AG08396 (cell line): ENCODE measurements around the gene CCDC9B.

ENCODE experiments used
- DNase-seq: peaks from one replicate; pipeline ENCODE4 v3.0.0; 2012; ENCODE audit warnings: low spot score, mixed read lengths

CCDC9B gene

GRCh38 chr15:40340740-40341400 is at the start of gene CCDC9B:
Gene CCDC9B (minus strand): TSS chr15:40340939. CDS start chr15:40340819, 120 bp downstream.
- peak; percentile 89 for DNase-seq

GRCh38 chr15:40389824-40390595 is 49.3 kb upstream of the CCDC9B start:
- no peak for DNase-seq

DNA sequence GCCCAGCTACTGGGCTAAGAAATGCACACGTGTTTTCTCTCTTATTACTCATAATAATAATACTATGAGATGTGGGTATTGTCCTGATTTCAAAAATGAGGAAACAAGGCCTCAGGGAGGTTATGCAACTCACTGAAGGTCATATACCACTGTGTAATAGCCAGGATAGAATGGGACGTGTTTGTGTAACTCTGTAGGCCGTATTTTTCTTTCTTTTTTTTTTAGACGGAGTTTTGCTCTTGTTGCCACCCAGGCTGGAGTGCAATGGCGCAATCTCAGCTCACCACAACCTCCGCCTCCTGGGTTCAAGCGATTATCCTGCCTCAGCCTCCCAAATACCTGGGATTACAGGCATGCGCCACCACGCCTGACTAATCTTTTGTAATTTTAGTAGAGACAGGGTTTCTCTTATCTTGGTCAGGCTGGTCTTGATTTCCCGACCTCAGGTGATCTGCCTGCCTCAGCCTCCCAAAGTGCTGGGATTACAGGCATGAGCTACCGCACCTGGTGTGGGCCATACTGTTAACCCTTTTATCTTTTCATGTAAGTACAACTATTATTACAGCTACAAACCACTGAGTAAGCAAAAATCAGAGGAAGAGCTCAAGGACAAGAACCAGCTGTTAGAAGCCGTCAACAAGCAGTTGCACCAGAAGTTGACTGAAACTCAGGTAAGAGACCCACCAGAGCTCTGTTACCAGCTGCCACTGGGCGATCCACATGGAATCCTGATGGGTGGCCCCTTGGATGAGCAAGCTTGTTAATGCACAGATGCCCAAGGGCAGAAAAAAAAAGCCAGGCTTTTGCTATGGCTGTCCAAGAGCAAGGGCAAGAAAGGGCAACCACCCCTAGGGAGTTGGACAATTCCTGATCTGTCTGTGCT is 48.4 kb upstream of the CCDC9B start:
- no peak for DNase-seq

- DNase-seq, result no peak
Observed at GRCh38 chr15:40386480-40386879, 45.7 kb upstream of the CCDC9B start.

DNA sequence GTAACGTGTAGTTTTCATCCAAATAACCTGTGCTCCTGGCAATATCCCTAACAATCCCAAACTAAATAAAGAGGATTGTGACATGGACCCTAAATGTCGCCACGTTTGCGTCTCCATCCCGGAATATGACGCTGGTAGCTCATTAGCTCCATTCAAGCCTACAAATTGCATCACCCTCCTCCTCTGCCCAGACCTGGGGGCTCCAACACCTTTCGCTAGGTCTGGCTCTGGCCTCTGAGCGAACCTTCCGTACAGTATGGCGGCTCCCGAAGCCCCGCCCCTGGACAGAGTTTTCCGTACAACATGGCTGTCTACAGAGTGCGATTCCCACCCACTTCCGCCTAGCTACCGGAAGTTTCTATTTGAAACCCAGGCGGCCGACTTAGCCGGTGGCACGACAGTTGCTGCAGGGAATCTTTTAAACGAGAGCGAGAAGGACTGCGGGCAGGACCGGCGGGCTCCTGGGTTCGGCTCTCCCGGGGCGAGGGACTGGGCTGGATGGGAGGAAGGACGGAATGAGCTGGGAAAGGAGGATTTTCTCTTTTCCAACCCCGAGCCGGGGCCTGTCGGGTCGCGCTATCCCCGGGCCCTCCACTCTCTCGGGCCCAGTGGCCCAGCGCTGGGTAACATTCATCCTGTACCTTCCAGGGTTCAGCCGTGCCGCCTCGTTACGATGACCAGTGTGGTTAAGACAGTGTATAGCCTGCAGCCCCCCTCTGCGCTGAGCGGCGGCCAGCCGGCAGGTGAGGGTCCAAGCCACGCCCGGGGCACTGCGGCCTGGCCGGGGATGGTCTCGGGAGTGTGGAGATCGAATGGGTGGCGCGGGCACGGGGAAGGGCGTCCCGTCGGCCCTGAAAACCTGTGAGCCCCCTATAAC is 42.1 kb upstream of the CCDC9B start, which contains the start of gene KNSTRN:
TSS of gene KNSTRN (plus strand) at position 142 of the 877 bp plus-strand sequence. CDS start at position 257, 115 bp downstream.
- DNase-seq, result peak; percentile 96

DNA sequence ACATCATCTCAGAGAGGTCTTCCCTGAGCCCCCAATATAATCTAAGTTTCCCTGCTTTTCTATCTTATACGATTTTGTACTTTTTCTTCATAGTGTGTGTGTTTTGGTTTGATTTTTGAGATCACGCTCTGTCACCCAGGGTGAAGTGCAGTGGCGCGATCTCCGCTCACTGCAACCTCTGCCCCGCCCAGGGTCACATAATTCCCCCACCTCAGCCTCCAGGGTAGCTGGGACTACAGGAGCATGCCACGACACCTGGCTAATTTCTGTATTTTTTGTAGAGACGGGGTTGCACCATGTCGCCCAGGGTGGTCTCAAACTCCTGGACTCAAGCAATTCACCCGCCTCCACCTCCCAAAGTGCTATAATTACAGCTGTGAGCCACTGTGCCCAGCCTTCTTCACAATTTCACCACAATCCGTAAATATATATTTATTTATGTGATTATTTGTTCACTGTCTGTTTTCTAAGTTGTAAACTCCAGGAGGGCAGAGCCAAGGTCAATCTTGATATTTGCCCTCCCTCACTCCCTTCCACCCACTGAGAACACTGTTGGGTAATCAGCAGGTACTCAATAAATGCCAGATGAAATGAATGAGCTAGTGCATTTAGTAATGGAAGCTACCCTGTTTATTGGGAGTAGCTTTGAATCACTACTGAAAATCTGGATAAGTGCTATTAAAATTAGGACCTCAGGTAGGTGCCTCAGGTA is 41.2 kb upstream of the CCDC9B start:
- DNase-seq, result no peak

DNA sequence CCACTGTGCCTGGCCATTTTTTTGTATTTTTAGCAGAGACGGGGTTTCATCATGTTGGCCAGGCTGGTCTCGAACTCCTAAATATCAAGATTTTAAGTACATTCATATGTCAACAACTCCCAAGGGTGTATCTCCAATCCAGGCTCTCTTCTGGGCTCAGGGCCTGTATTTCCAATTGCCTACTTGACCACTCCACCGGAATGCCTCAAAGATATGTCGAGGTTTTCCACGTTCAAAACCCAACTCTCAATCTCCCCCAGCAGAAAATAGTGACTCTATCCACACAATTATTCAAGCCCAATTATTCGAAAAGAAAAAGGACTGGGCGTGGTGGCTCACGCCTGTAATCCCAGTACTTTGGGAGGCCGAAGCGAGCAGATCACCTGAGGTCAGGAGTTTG is 39.9 kb upstream of the CCDC9B start:
- no peak for DNase-seq

- DNase-seq, result peak; percentile 92
Observed at GRCh38 chr15:40379853-40380252, 39.1 kb upstream of the CCDC9B start.

DNA sequence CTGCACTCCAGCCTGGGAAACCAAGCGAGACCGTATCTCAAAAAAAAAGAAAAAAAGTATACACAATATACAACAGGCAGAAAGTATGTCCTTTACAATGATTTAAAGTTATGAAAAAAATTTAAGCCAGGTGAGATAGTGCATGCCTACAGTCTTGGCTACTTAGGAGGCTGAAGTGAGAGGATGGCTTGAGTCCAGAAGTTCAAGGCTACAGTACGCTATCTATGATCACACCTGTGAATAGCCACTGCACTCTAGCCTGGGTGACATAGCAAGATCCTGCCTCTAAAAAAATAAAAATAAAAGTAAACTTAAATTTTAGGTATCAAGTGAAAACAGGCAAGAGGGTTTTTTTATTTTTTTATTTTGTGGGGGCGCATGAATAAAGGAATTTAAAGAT is 38.6 kb upstream of the CCDC9B start:
- DNase-seq, result no peak

GRCh38 chr15:40377606-40378005 is 36.9 kb upstream of the CCDC9B start:
- DNase-seq, result no peak

- no peak for DNase-seq
Observed at GRCh38 chr15:40372981-40373380, 32.2 kb upstream of the CCDC9B start.

GRCh38 chr15:40369971-40370370 is 29.2 kb upstream of the CCDC9B start:
- DNase-seq, result no peak

- no peak for DNase-seq
Observed at GRCh38 chr15:40369474-40369869, 28.7 kb upstream of the CCDC9B start.

- no peak for DNase-seq
Observed at GRCh38 chr15:40368719-40369473, 28.2 kb upstream of the CCDC9B start.

- peak; percentile 94 for DNase-seq
Observed at GRCh38 chr15:40367686-40368611, 27.2 kb upstream of the CCDC9B start.

DNA sequence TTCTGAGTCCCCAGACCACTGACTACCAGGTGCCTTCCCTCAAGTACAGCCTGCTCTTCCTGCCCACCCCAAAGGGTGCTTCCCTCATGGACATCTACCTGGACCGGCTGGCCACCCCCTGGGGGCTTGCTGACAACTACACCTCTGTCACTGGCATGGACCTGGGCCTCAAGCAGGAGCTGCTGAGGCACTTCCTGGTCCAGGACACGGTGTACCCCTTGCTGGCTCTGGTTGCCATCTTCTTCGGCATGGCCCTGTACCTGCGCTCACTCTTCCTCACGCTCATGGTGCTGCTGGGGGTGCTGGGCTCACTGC is 26.6 kb upstream of the CCDC9B start:
- DNase-seq, result no peak

DNA sequence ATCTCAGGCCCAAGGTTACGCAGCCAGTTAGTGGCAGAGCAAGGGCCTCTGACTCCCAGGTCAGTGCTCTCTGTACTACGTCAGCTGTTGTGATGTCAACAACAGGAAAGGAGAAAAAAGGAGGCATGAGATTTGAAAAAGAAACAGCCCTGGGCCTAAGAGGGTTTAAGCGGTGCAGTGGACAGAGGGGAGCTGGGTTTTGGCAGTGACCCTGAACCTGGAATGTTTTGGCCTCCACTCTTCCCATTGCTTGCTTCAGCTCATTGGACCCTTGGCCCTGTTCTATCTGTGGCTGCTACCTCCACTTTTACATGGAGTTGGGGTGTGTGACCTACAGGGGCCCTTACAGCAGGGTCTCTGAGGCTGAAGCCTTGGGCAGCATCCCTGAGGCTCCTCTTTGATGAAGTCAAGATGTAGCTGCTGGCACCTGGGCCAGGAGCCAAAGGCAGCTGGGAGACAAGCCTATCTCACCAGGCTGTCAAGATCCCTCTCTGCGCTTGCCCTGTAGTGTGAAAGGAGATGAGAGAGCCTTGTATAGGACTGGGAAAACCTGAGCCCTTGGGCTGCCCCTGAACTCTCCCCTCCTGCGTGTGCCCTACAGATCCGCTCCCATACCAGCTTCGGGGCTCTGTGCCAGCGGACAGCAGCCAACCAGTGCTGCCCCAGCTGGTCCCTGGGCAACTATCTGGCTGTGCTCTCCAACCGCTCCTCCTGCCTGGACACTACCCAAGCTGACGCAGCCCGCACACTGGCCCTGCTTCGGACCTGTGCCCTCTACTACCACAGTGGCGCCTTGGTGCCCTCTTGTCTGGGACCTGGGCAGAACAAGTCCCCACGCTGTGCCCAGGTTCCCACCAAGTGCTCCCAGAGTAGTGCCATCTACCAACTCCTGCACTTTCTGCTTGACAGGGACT is 26.0 kb upstream of the CCDC9B start:
- no peak for DNase-seq
